PC-3 (cell line): ENCODE data around the gene SIL1.

ENCODE experiments used
- EZH2 ChIP-seq: fragments of 300-600 bp; sonication (generic); IDR thresholded peaks from one replicate; pipeline ENCODE4 v1.6.1; 2017; ENCODE audit warnings: antibody characterized with exemption, mild to moderate bottlenecking, low read length; ENCODE audit not compliant: unreplicated experiment
- TF ChIP-seq, protein P1 (sequence below): fragments of 300-600 bp; sonication (generic); conservative IDR thresholded peaks from 2 replicates; pipeline ENCODE4 v1.5.1; 2017; ENCODE audit warnings: antibody characterized with exemption, low read depth, mild to moderate bottlenecking, low read length

DNA sequence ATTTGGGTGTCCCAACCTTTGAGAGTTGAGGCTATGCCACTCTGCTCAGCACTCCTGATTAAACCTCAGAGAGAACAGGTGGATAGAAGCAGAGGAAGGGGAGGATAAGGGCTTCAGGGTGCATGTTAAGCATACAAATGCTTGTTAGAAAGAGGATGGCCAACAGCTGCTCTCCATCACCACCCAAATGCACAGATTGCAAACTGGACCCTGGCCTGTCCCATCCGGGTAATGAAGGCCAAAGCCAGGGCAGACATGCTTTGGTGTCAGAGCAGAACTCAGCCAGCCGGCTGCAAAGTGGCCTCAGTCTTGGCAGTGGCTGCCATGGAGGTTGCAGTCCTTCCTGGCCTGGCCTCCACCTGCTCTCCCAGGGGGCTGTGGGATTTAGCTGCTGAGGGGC is 84.3 kb downstream of the SIL1 start:
- TF ChIP-seq, protein P1, sequence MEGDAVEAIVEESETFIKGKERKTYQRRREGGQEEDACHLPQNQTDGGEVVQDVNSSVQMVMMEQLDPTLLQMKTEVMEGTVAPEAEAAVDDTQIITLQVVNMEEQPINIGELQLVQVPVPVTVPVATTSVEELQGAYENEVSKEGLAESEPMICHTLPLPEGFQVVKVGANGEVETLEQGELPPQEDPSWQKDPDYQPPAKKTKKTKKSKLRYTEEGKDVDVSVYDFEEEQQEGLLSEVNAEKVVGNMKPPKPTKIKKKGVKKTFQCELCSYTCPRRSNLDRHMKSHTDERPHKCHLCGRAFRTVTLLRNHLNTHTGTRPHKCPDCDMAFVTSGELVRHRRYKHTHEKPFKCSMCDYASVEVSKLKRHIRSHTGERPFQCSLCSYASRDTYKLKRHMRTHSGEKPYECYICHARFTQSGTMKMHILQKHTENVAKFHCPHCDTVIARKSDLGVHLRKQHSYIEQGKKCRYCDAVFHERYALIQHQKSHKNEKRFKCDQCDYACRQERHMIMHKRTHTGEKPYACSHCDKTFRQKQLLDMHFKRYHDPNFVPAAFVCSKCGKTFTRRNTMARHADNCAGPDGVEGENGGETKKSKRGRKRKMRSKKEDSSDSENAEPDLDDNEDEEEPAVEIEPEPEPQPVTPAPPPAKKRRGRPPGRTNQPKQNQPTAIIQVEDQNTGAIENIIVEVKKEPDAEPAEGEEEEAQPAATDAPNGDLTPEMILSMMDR, result no peak
- no peak for TF ChIP-seq EZH2
